Hematopoietic multipotent progenitor cell treated with erythropoietin and hydrocortisone succinate and interleukin-3 and kit ligand, for 15 days (in vitro differentiated cells): ENCODE results near the gene CHCT1.
"Not testable (repeated sequence)": the region's sequence is repeated elsewhere in the genome, so short reads cannot be mapped to it uniquely, and the experiment has no call there.

Experiments
- DNase-seq: peaks from one replicate; pipeline ENCODE4 v3.0.0-alpha.2; 2015; ENCODE audit warnings: low spot score

The CHCT1 gene

DNA sequence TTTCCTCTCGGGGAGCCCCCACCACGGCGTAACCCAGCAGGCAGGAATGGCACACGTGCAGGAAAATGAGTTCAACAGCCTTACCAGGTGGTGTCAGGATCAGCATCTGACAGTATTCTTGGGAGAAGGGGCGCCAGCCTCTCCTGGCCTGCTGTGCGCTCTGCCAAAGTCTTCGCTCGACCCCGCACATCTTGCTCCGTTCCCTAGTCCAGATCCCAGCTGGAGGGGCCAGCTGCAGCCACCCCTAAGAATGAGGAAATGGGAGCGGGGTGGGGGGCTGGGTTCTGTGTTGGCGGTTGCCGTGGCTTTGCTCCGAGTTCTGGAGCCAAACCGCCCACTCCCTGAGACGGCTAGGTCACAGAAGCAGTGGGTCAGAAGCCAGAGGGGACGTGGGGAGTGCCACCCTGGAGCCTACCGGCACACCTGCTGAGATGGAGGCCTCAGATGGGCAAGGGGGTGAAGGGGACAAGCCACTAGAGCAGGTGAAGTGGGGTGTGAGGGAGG, at the start of gene CHCT1:
Gene CHCT1, plus strand, starts transcription at position 328 of the 504 bp plus-strand sequence. Its CDS starts 104 bp downstream, at position 432.
- DNase-seq, result no peak

DNA sequence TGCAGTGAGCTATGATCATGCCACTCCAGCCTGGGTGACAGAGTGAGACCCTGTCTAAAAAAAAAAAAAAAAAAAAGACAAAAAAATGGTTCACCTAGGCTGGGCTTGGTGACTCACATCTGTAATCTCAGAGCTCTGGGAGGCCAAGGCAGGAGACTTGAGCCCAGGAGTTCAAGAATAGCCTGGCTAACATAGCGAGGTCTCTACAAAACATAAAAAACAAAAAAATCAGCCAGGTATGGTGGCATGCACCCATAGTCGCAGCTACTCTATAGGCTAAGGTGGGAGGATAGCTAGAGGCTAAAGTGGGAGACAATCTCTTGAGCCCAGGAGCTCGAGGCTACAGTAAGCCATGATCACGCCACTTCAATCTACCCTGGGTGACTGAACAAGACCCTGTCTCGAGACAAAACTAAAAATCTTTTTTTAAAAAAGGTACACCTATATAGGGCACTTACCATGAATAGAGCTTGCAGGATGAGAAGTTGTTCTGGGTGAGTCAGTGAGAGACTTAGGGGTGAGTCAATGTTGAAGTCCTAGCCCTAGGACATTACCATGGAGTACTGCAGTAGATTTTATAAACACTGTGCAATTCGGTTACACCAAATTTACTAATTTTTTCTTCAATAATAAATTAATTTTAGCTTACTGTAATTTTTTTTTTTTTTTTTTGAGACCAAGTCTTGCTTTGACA, 49.4 kb upstream of the CHCT1 start:
- DNase-seq, result peak; percentile 17

DNA sequence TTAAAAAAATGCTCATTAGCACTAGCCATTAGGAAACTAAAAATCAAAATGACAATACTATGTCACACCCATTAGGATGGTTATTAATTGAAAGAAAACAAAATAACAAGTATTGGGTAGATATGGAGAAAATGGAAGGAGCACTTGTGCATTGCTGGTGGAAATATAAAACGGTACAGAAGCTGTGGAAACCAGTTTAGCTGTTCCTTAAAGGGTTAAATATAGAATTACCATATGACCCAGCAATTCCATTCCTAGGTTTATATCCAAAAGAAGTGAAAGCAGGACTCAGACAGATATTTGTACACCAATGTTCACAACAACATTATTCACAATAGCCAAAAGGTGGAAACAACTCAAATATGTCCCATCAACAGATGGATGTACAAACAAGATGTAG, 44.1 kb upstream of the CHCT1 start:
- DNase-seq, result not testable (repeated sequence)

DNA sequence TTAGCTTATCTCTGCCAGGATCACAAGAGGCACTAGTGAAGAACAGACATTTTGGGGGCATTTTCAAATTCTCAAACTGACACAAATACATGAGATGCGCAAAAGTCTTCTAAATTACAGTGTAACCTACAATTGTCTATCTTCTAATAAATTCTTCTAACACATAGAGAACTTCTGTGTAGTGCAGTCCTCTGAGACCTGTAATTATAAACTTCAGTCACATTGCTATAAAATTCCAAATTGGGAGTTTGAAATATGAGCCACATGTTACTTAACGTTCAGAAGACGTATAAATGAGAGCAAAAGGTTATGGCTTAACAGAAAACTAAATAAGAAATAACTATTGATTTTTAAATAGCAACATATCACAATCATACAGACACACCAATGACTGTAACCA, 42.8 kb upstream of the CHCT1 start:
- not testable (repeated sequence) for DNase-seq

DNA sequence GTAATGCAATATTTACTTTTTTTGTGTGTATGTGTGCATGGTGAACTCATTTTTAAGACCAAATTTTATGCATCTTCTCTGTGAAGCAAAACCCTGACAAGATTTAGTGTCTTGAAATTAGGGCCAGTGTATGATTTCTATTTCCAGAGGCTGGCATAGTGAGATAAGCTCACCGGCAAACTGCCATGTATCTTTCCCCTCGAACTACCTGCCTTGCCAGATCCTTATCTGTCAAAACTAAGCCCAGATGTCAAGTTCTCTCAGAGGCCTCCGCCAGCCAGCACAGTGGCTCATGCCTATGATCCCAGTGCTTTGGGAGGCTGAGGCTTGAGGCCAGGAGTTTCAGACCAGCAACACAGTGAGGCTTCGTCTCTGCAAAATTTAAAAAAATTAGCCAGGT, 40.3 kb upstream of the CHCT1 start:
- peak; percentile 50 for DNase-seq

DNA sequence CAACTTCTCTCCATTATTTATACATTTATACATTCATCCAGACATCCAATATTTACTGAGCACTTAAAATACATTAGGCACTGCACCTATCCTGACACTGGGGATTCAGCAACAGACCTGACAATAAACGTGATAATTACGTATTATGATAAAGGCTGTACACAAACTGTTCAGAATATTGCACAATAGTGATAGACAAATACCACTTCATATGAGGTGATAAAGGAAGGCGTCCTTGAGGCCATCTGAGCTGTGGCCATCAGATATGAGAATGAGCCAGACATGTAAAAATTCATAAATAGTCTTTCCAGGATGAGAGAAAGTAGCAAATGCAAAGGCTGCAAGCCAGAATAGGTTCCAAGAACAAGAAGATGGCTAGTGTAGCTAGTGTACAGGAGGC, 38.9 kb upstream of the CHCT1 start:
- DNase-seq, result peak; percentile 23

DNA sequence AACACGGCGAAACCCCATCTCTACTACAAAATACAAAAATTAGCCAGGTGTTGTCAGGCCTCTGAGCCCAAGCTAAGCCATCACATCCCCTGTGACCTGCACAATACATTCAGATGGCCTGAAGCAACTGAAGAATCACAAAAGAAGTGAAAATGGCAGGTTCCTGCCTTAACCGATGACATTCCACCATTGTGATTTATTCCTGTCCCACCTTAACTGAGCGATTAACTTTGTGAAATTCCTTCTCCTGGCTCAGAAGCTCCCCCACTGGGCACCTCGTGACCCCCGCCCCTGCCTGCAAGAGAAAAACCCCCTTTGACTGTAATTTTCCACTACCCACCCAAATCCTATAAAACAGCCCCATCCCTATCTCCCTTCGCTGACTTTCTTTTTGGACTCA, 37.4 kb upstream of the CHCT1 start:
- DNase-seq, result not testable (repeated sequence)

DNA sequence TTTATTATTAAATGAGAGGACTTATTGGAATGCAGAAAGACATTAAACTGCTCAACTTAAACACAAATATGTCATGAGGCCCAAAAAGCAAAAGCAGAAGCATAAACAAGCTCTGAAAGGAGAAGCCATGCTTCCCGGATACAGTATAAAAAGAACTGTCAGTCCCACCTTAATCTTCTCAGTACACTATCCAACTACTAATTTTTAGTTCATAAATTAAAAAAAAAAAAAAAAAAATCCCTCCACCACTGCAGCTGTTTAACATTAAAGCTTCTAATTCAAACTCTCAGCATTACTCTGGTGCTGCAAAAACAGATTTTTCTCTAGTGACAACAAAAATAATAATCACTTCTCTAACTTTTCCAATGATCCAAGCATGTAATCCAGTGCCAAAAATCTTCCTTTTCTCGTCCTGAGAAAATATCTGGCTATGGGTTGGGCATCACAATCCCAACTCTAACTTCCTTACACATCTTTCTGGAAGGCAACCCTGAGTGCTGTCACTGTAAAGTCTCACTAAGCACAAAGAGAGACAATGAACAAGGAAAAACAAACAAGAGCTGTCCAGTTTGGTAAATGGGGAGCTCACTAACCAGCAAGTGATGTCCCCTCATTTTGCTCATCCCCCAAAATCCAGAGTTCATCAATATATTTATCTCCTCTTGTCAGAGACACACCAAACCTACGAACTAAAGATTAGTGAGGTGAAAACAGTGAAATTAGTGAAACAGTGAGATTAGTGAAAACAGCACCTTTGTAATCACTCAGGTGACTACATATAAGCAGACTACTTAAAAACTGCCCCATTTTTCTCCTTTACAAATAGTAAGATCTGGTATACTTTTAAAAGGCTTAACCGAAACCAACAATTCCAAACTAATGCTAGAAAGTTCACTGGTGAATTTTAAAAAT, 35.9 kb upstream of the CHCT1 start:
- no peak for DNase-seq

DNA sequence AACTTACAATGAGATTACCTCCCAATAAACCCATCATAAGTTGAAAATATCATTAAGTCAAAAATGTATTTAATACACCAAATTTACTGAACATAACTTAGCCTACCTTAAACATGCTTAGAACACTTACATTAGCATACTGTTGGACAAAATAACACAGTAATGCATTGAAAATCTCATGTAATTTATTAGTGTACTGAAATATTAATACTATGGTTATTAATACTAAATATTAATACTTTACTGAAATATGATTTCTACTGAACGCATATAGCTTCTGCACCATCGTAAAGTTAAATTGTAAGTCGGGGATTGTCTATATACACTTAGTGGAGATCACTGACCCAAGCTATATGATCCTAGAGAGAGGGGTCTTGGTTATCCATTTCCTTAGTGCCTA, 34.6 kb upstream of the CHCT1 start:
- DNase-seq, result peak; percentile 29

DNA sequence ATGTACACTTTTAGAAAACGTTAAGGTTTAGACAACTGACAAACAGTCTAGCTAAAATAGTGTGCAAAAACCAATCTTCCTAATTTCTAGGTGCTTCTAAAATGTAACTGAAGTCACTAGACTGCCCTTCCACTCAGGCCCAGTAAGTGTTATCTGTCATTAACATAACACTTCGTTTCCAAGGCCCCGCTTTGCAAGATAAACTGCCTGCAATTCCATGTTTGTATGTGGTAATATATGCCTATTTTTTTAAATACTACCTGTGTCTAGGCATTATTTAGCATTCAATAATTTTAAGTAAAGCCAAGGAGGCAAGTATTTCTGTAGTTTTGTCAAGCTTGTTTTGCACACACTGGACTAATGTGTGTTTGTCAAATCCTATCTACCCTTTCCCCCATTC, 33.5 kb upstream of the CHCT1 start:
- DNase-seq, result peak; percentile 87

DNA sequence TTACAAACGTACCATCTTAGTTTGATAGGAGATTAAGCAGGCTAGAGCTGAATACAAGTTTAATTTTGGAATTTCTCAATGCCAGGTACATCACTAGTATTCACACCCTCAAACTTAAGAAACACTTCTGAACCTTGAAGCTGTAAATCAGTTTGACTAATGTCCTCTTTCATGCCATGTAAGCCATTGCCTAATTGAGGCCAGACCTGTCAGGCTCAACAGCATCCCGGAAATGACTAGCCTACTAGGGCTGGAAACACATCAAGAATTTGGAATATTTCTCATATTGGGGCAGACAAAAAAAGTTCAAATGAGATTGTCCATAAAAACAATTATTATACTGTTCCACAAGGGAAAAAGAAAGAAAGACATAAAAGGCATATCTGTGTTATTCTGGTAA, 32.1 kb upstream of the CHCT1 start:
- DNase-seq, result peak; percentile 48

DNA sequence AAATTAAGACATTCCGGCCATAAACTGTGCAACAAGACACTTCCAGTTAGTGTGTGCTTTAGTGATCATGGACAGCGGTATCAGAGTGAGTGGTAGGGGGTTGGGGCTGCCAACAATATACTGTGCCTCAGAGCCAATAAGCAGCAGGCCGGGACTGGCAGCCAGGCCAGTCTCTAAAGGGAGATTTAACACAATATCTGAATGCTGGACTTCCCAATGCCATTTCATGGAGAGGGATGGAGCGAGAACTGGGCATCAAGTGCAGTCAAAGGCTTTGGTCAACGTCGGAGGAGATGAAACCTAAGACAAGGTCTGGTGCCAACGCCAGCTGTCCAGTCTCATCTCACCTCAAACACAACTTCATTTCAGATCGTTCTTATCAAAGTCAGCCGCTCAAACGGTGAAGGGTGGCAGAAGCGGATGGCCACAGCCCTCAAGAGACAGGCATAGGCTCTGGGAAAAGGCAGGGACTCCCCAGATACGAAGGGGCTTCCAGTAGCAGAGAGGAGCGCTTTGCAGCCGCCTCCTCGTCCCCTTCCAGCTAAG, 31.3 kb upstream of the CHCT1 start:
- DNase-seq, result peak; percentile 71

DNA sequence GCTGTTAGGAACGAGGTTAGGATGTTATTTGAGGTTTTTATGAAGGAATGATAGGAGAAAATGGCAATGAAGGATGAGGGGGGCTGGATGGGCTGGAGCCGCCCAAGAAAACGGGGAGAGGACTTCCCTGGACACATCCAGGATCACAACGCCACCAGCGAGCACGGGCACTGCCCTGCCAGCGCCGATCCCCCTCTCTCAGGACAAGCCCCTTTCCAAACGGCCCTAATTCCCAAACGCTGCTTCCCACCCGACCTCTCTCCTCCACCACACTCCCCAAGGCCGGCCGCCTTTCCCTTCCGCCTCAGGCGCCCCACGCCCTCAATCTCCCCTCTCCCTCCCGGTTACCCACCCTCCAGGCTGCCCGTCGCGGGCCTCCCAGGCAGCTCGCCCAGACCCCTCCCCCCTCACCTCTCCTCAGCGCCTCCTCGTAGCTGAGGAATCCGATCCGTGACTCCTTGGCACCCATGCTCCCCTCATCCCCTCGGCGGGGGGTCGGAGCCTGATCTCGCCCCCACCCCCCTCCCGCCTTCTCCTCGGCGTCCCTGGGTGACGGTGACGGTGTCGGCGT, 30.7 kb upstream of the CHCT1 start:
- no peak for DNase-seq

DNA sequence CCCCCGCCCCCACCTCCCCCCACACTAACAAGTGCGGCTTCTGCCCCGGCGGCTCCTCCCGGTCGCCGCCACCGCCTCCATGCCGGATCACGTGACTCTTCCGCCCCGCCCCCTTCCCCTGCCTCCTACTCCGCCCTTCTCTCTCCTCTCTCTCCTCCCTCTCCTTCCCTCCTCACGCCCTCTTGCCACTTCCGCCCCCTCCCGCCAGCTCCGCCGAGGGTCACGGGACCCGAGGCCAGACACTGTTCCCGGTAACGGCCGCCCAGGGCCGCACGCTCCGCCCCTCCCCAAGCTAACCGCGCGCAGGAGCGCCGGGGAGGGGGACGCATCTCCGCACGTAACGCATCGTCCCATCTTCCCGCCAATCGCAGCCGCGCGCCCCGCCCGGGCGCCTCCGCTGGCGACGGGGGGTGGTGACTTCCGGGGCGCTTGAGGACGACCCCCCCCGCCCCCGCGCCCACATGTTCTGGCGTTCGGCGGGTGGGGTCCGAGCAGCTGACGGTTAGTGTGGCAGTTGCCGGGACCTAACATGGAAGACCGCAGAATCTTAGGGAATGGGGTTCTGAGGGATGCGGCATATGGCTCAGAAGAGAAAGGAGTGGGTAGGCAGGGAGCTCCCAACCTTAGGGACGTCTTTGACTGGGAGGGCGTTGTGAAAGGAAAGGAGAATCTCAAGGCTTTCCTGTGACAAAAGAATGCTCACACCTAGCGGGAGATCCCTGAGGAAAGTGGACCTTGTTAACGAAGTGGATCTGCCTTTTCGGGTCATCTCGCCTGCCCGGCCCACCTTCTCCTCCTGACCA, 30.0 kb upstream of the CHCT1 start, which contains the start of gene USP32:
Gene USP32, minus strand, starts transcription at position 92 of the 803 bp plus-strand sequence. CDS start 194 bp downstream, outside the sequence.
- DNase-seq, result peak; percentile 95

DNA sequence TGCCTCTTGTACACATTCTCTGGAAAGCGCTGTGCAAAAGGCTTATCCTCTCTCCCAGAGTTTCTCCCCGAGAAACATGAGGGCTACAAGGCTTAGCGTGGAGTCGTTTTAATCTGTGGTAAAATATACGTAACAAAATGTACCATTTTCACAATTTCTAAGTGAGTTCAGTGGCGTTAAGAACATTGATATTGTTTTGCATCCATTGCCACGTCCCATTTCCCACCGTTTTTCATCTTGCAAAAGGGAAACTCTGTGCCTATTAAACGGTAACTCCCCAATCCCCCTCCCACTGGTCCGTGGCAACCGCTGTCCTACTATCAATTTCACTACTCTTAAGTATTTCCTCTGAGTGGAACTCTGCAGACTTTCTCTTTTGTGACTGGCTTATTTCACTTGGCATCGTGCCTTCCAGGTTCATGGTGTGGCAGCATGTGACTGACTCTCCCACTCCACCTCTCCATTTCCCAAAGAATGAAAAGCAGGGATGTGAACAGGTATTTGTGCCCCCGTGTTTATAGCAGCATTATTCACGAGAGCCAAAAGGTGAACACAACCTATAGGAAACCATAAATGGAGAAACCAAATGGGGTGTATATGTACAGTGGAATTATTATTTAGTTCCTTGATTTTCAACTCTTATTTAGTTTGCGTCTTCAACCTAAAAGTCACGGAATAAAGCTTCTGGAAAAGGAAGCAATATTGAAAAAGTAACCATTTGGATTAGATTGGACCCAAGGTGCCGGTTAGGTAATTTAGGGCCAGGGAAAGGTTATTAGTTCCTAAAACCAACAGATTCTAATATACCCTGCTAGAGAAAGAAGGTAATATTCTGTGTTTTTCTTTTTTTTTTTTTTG, 29.2 kb upstream of the CHCT1 start:
- DNase-seq, result peak; percentile 52

DNA sequence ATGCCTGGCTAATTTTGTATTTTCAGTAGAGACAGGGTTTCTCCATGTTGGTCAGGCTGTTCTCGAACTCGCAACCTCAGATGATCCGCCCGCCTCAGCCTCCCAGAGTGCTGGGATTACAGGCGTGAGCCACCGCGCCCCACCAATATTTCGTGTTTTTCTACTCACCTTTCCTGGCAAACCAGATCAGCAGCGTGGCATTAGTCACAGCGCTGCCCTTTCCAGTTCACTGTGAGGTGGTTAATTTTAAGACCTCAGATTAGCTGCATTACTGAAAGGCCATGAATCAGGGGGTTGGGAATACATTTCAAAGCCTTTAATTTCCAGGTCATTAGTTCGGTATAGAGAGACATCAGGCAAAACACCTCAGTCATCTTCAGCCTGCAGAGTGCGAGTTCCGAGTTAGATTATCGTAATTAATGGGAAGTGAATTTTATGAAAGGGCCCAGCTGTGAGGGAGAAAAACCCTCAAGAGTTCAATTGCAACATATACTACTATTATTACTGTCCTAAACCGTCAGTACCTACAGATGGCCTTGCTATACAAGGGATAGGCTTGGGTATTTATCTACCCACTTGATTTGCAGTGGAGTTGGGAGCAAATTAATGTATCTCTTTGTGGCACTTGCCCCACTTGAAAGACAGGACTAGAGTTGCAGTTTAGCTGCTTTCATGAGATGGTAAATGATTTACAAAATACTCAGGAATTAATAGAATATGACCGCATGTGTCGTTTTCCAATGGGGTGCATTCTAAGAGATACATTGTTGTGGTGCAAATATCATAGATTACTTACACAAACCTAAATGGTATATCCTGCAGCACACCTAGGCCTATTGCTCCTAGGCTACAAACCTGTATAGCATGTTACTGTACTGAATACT, 28.2 kb upstream of the CHCT1 start:
- DNase-seq, result no peak

DNA sequence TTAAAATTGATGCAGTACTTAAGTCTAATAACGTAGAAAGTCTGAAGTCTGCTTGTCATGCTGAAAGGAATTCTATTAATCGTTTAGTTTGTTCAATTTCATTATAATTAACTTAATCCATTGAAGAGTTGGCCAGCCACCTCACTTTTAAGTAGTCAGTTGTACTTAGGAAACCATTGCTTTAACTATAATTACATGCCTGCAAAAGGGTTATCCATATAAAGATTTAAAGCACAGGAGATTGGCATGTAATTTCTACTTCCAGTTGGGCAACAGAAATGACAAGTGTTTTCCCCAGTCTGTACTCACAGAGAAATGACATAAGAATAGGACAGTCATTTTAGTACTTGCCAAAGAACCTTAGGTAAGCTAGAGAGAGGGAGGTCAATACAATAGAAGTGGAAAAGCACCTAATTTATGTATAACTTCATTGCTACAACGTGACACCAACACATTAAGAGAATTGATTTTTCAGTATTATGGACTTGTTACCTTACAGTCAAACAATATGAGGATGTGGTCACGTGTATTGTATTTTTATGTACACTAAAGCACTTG, 26.7 kb upstream of the CHCT1 start:
- no peak for DNase-seq

DNA sequence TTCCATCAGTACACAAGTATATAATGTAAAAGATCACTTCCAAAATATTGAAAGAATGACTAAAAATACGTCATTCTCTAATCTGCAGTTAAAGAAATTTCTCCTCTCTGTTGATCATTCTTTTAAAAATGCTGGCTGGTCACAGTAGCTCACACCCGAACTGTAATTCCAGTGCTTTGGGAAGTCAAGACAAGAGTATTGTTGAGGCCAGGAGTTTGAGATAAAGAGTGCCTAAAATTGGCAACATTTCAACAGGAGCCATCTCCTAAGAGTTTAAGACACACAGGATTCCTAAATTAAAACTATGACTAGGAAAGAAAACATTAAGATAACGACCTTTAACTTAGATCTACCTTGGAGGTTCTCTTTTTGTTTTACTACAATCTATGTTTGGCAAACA, 25.9 kb upstream of the CHCT1 start:
- no peak for DNase-seq
